NT2/D1 (cell line): ENCODE data around the gene CHD1L.

Source experiments
- SUZ12 ChIP-seq: IDR thresholded peaks from 2 replicates; pipeline ENCODE4 v1.6.1; 2011; ENCODE audit not compliant: insufficient read length, insufficient read depth; ENCODE audit errors: extremely low read depth
- YY1 ChIP-seq: IDR thresholded peaks from 2 replicates; pipeline ENCODE4 v1.6.1; 2011; ENCODE audit not compliant: insufficient read length, insufficient read depth
- ZNF274 ChIP-seq: IDR thresholded peaks from 2 replicates; pipeline ENCODE4 v1.6.1; 2011; ENCODE audit warnings: mild to moderate bottlenecking, low read depth, low read length

- TF ChIP-seq ZNF274, result no peak
- no peak for TF ChIP-seq YY1
- no peak for TF ChIP-seq SUZ12
These were observed 91.8 kb downstream of the CHD1L start for GRCh38 chr1:147334292-147334691.
